Measurements from ENCODE around the gene SH3PXD2A. TPM values are rescaled to one million over a fixed set of nuclear protein-coding genes. Genes with fewer than 3 reads are reported as not detected.

The SH3PXD2A gene
- total and polyA plus RNA-seq, 2 donors (not counting 1 experiment from before 2014, with no cell fraction given): 3.2 to 33.5 TPM

- H4K20me1 ChIP-seq (ENCODE audit: control insufficient read depth, insufficient read depth, low read length, poor library complexity, severe bottlenecking): no peaks in the 10 kb centered on the region
- intact Hi-C loops (cut with micrococcal nuclease): no loop called here
- no peak overlapping the region for H3K4me2 ChIP-seq (replicated peaks; ENCODE audit: low read depth, low read length, poor library complexity, severe bottlenecking)
- ChIA-PET CTCF (interaction anchor here (1.4 kb wide), 1 partner anchor 13 kb away, joined by 4 read pairs; no protein-coding TSS in a partner anchor), POLR2A (no interaction called here)
- no peak for TF ChIP-seq EZH2 (IDR thresholded peaks at IDR 0.05; ENCODE audit: borderline replicate concordance, insufficient read depth, low read depth, low read length, poor library complexity, severe bottlenecking)
- TF ChIP-seq, protein P1, sequence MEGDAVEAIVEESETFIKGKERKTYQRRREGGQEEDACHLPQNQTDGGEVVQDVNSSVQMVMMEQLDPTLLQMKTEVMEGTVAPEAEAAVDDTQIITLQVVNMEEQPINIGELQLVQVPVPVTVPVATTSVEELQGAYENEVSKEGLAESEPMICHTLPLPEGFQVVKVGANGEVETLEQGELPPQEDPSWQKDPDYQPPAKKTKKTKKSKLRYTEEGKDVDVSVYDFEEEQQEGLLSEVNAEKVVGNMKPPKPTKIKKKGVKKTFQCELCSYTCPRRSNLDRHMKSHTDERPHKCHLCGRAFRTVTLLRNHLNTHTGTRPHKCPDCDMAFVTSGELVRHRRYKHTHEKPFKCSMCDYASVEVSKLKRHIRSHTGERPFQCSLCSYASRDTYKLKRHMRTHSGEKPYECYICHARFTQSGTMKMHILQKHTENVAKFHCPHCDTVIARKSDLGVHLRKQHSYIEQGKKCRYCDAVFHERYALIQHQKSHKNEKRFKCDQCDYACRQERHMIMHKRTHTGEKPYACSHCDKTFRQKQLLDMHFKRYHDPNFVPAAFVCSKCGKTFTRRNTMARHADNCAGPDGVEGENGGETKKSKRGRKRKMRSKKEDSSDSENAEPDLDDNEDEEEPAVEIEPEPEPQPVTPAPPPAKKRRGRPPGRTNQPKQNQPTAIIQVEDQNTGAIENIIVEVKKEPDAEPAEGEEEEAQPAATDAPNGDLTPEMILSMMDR (IDR thresholded peaks at IDR 0.05): no peak
- Mint-ChIP-seq H3K4me1 (peaks cover 18% of the 10 kb centered on the region), H3K27ac (no peak overlapping the region), H3K27me3 (peaks cover 13% of the 10 kb centered on the region), H3K9me3 (ENCODE audit: insufficient read depth) (no peaks in the 10 kb centered on the region), H3K4me3 (no peak overlapping the region)
- H3K79me2 ChIP-seq (ENCODE audit: control insufficient read depth, insufficient read depth, low read length): no peaks in the 10 kb centered on the region
- no peaks in the 10 kb centered on the region for H3K36me3 ChIP-seq (replicated peaks in 1 of 2; ENCODE audit: control extremely low read depth in 1 of 2, control insufficient read depth in 1 of 2, extremely low read depth in 1 of 2, insufficient read depth in 2 of 2, low read length in 1 of 2)
- H2AFZ ChIP-seq (ENCODE audit: insufficient read depth, low read depth, low read length, poor library complexity, severe bottlenecking): no peak overlapping the region
- no peak overlapping the region for H3K27ac ChIP-seq (ENCODE audit: low read length in 2 of 2)
- peaks cover 0 to 18% (median 3%) of the 10 kb centered on the region in 4 experiments for H3K27me3 ChIP-seq (replicated peaks in 1 of 4; ENCODE audit: control extremely low read depth in 1 of 4, control insufficient read depth in 3 of 4, insufficient read depth in 4 of 4, low read length in 3 of 4)
- ATAC-seq (ENCODE audit: low read depth) (no peak), DNase-seq (no peak)
- H3K9me3 ChIP-seq (ENCODE audit: control extremely low read depth in 1 of 3, control insufficient read depth in 2 of 3, insufficient read depth in 1 of 3, low read length in 2 of 3): no peaks in the 10 kb centered on the region
- no peak overlapping the region for H3K9ac ChIP-seq (ENCODE audit: low read length)
- no peak overlapping the region for H3K4me3 ChIP-seq (ENCODE audit: control extremely low read depth in 1 of 5, extremely low read depth in 1 of 5, insufficient read depth in 1 of 5, low read depth in 2 of 5, low read length in 4 of 5)
- peaks cover 16 to 17% of the 10 kb centered on the region in 2 donors for H3K4me1 ChIP-seq (ENCODE audit: control insufficient read depth in 2 of 2, insufficient read depth in 2 of 2, low read length in 2 of 2)
- 95% methylated on average over 6 of the region's 6 CpGs for WGBS (ENCODE audit: insufficient coverage)
These were observed 11.4 kb downstream of the SH3PXD2A start for GRCh38 chr10:103843854-103844570.

DNA sequence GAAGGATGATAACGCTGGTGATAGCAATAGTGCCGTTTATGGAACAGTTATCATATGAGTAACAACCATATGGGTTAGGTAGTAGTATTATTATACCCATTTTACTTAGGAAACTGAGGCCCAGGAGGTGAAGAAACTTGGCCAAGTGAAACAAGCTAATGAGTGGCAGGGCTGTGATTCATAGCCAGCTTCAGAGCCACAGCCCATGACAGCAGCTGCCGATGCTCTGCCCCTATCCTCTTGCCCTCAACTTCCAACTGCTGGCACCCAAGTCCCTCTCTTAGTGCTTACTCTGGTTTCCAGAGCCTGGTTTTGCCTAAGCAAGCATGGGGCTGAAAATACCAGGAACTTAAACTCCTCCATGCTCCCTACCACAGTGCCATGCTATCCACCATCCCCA lies 12.3 kb downstream of the SH3PXD2A start:
- ATAC-seq (ENCODE audit: low read depth): no peak
- peaks cover 16 to 18% of the 10 kb centered on the region in 2 donors for H3K4me1 ChIP-seq (ENCODE audit: control insufficient read depth in 2 of 2, insufficient read depth in 2 of 2, low read length in 2 of 2)
- POLR2A ChIA-PET: no interaction called here
- no peaks in the 10 kb centered on the region for H3K9me3 Mint-ChIP-seq (ENCODE audit: insufficient read depth)
- no peak overlapping the region for H3K4me2 ChIP-seq (replicated peaks; ENCODE audit: low read depth, low read length, poor library complexity, severe bottlenecking)
- H2AFZ ChIP-seq (ENCODE audit: insufficient read depth, low read depth, low read length, poor library complexity, severe bottlenecking): no peak overlapping the region
- H3K9me3 ChIP-seq (ENCODE audit: control extremely low read depth in 1 of 3, control insufficient read depth in 2 of 3, insufficient read depth in 1 of 3, low read length in 2 of 3): no peaks in the 10 kb centered on the region
- no peaks in the 10 kb centered on the region for H3K79me2 ChIP-seq (ENCODE audit: control insufficient read depth, insufficient read depth, low read length)
- WGBS (ENCODE audit: insufficient coverage): 83% methylated on average over 2 of the region's 3 CpGs
- CTCF ChIA-PET: no interaction called here
- no peak overlapping the region for H3K27ac ChIP-seq (ENCODE audit: low read length in 2 of 2)
- H3K4me3 Mint-ChIP-seq: no peak overlapping the region
- H3K4me1 Mint-ChIP-seq: peaks cover 18% of the 10 kb centered on the region
- no peak for DNase-seq
- no peaks in the 10 kb centered on the region for H4K20me1 ChIP-seq (ENCODE audit: control insufficient read depth, insufficient read depth, low read length, poor library complexity, severe bottlenecking)
- intact Hi-C loops (cut with micrococcal nuclease): no loop called here
- H3K27ac Mint-ChIP-seq: no peak overlapping the region
- no peak overlapping the region for H3K4me3 ChIP-seq (ENCODE audit: control extremely low read depth in 1 of 5, extremely low read depth in 1 of 5, insufficient read depth in 1 of 5, low read depth in 2 of 5, low read length in 4 of 5)
- H3K36me3 ChIP-seq (replicated peaks in 1 of 2; ENCODE audit: control extremely low read depth in 1 of 2, control insufficient read depth in 1 of 2, extremely low read depth in 1 of 2, insufficient read depth in 2 of 2, low read length in 1 of 2): no peaks in the 10 kb centered on the region
- peaks cover 0 to 12% (median 1%) of the 10 kb centered on the region in 4 experiments for H3K27me3 ChIP-seq (replicated peaks in 1 of 4; ENCODE audit: control extremely low read depth in 1 of 4, control insufficient read depth in 3 of 4, insufficient read depth in 4 of 4, low read length in 3 of 4)
- H3K9ac ChIP-seq (ENCODE audit: low read length): no peak overlapping the region
- H3K27me3 Mint-ChIP-seq: peaks cover 15% of the 10 kb centered on the region
- TF ChIP-seq EZH2 (IDR thresholded peaks at IDR 0.05; ENCODE audit: borderline replicate concordance, insufficient read depth, low read depth, low read length, poor library complexity, severe bottlenecking): no peak
- TF ChIP-seq, protein P1 (IDR thresholded peaks at IDR 0.05): no peak
